GM12874 (cell line): ENCODE data around the gene CTNNBIP1.

Experiments used
- CTCF ChIP-seq: IDR thresholded peaks from 2 replicates; pipeline ENCODE4 v1.5.1; 2011; ENCODE audit warnings: low read depth, mild to moderate bottlenecking, control low read depth, low read length, moderate library complexity; ENCODE audit not compliant: insufficient read depth

CTNNBIP1 gene

GRCh38 chr1:9861360-9861759 lies 48.7 kb downstream of the CTNNBIP1 start:
- no peak for TF ChIP-seq CTCF

DNA sequence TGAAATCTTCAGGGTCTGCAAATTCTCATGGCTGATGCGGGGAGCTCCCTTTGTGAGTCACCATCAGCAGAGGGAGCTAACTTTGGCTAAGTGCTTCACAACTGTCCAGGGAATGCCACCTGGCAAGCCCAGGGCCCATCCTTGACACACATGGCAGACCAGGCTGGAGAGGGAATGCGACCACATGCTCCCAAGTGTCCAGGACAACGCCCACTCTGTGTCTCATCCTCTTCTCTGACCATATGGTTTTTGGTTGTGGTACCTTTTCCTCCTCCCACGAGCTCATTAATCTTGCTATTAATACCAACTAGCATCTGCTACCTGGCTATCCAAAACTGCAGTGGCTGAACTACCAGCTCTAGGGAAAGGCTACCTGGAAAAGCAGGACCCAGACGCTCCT lies 49.2 kb downstream of the CTNNBIP1 start:
- TF ChIP-seq CTCF, result no peak

DNA sequence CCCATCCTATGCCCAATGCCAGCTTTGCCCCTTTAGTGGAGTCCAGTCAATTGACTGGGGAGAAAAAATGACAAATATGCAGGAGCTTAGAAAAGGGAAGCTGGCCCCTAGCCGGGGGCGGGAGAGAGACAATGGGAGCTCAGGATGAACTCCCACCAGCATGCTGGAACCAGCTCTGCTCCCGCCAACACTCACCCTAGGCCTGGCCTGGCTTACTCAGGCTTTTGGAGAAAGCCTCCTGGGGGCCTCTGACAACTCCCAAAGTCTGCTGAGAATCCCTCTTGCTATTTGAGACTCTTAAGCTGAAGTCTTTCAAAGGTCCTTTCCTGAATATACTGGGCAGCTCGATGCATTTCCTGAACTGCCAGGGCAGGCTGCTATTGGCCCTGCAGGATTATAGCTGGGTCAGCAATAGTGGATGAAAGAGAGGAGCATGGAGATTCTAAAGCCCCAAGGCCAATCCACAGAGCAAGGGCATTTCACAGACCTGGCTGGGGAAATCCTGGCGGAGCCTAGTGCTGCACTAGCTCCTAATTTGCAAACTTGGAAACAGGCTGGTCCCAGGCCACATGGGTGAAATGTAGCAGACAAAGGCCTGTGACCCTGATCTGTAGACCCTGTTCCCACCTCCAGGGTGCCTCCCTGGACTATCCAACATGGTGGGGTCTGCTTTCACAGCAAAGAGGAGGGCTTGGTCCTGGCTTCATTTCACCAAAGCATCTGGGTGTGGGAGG lies 50.6 kb downstream of the CTNNBIP1 start:
- no peak for TF ChIP-seq CTCF

DNA sequence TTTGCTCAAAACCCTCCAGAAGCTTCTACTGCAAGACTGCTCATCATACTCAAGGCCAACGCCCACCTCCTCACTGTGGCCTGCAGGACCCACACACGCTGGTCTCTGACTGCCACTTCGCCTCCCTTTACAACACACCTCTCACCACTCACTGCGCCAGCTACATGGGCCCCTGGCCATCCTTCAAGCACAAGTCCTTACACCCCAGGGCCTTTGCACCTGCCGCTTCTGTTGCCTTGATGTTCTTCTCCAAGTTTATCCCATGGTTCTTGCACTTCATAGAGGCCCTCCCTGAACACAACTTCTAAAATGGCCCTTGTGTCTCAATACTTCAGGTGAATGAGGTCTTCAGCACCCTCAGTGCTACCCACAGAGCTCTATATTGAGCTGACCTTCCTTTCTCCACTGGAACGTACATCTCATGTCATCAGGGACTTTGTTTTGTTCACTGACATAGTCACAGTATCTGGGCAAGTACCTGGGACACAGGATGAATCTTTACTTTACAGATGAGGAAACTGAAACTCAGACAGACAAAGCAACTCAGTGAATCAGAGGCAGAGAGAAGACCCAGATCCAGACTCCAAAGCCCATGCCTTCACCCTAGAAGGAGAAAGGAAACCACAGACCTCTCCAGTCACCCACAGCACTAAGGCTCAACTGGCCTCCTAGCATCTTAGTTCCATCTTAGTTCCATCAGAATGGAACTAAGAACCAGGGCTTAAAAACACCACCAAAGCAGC lies 51.6 kb downstream of the CTNNBIP1 start:
- TF ChIP-seq CTCF, result no peak

DNA sequence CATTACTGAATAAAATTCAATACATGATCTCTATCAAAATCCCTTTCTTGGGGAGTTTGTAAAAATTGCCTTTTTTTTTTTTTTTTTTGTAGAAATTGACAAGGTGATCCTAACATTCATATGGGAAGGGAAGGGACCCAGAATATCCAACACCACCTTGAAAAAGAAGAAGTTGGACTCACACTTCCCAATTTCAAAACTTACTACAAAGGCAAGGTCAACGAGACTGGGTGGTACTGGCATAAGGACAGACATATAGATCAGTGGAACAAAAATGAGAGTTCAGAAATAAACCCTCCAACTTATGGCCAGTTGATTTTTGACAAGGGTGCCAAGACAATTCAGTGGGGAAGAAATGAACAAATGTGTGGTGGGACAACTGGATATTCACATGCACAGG lies 54.9 kb downstream of the CTNNBIP1 start:
- TF ChIP-seq CTCF, result no peak

- TF ChIP-seq CTCF, result no peak
Measured at GRCh38 chr1:9853249-9853595, 56.8 kb downstream of the CTNNBIP1 start.

GRCh38 chr1:9852410-9853248 lies 57.4 kb downstream of the CTNNBIP1 start:
- no peak for TF ChIP-seq CTCF
